Type B pancreatic cell (in vitro differentiated cells): Measurements from ENCODE around the gene DNAJB8. TPM values are rescaled to one million over a fixed set of nuclear protein-coding genes. Genes with fewer than 3 reads are reported as not detected.

Experiments
- DNase-seq: peaks from one replicate; pipeline ENCODE4 v3.0.0; 2021; ENCODE audit warnings: mixed read lengths; ENCODE audit not compliant: unreplicated experiment; ENCODE audit errors: extremely low spot score
- H3K27ac Mint-ChIP-seq: 2 replicates; pipeline ENCODE4 v1.8.0; 2021; ENCODE audit warnings: mild to moderate bottlenecking, mixed read lengths
- H3K27me3 Mint-ChIP-seq: 2 replicates; pipeline ENCODE4 v1.8.0; 2021; ENCODE audit warnings: mixed read lengths
- H3K36me3 Mint-ChIP-seq: 2 replicates; pipeline ENCODE4 v1.8.0; 2021; ENCODE audit warnings: mixed read lengths
- H3K4me1 Mint-ChIP-seq: one replicate; pipeline ENCODE4 v1.8.0; 2021; ENCODE audit warnings: mixed read lengths; ENCODE audit not compliant: unreplicated experiment
- H3K4me3 Mint-ChIP-seq: 2 replicates; pipeline ENCODE4 v1.8.0; 2021; ENCODE audit warnings: mild to moderate bottlenecking, mixed read lengths
- H3K9me3 Mint-ChIP-seq: 2 replicates; pipeline ENCODE4 v1.8.0; 2021; ENCODE audit warnings: mixed read lengths
- total RNA-seq: library from RNA; stranded (reverse); gene quantifications from 2 replicates; pipeline ENCODE4 v1.2.1, GENCODE V29; 2021; ENCODE audit warnings: low replicate concordance
- TF ChIP-seq, protein P1 (sequence below): fragments of 200-600 bp; sonication (generic); conservative IDR thresholded peaks from 2 replicates; pipeline ENCODE4 v1.5.0; 2021; ENCODE audit warnings: antibody characterized with exemption, mild to moderate bottlenecking

Gene DNAJB8
- total RNA-seq, 1 donor from 2014 or later: not detected

DNA sequence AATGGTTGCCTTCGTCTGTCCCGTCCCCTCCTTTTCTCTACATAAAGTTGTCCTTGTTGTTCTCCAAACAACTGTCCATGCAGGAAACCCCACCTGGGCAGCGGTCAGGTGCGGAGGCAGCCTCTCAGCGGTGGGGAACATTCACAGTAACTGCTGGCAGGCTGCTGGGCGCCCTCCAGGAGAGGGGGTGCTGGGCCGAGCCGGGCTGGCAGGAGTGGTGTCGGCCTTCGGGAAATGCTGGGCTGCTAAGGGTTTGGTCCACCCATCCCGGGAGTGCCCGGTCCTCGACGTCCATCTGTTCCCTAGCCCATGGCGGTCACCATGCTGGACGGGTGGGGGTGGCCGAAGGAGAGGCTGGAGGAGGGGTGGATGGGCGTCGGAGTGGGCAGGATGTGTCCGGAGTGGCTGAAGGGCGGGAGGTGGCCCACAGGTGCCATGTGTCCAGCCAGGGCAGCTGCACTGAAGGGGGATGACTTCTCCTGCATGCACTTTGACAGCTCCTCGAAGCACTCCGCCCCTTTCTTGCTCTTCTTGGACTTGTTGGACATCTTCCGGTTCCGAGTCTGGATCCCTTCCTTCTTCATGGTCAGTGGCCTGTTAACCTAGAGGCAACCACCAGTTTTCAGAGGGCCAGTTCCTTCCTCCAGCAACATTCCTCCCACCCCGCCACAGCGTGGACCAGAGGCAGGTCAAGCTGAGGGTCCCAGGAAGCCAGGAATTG, 14.2 kb upstream of the DNAJB8 start:
- Mint-ChIP-seq H3K27me3 (peaks cover 76% of the 10 kb centered on the region), H3K4me1 (peaks cover 17% of the 10 kb centered on the region), H3K36me3 (peaks cover 19% of the 10 kb centered on the region), H3K27ac (no peak overlapping the region), H3K4me3 (no peak overlapping the region), H3K9me3 (no peaks in the 10 kb centered on the region)
- DNase-seq: no peak
- TF ChIP-seq, protein P1, sequence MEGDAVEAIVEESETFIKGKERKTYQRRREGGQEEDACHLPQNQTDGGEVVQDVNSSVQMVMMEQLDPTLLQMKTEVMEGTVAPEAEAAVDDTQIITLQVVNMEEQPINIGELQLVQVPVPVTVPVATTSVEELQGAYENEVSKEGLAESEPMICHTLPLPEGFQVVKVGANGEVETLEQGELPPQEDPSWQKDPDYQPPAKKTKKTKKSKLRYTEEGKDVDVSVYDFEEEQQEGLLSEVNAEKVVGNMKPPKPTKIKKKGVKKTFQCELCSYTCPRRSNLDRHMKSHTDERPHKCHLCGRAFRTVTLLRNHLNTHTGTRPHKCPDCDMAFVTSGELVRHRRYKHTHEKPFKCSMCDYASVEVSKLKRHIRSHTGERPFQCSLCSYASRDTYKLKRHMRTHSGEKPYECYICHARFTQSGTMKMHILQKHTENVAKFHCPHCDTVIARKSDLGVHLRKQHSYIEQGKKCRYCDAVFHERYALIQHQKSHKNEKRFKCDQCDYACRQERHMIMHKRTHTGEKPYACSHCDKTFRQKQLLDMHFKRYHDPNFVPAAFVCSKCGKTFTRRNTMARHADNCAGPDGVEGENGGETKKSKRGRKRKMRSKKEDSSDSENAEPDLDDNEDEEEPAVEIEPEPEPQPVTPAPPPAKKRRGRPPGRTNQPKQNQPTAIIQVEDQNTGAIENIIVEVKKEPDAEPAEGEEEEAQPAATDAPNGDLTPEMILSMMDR: no peak

DNA sequence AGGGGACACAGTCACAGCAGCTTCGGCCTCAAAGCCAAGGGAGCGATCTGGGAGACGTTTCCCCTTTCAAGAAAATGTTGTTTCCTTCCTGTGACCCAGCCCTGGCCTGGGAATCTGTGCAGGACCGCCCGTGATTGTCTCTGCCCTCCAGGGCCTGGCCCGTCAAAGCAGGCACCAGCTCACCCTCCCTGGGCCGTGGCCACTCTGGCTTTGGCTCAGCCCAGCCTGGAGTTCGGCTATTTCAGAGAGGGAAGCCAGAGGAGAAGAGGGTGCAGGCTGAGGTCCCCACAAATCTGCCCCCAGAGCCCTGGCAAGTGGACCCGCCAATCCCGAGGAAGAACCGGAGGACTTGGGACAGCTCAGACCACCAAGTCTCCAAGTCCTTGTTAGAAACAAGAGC, 13.6 kb upstream of the DNAJB8 start:
- TF ChIP-seq, protein P1: no peak
- no peak overlapping the region for H3K27ac Mint-ChIP-seq
- H3K36me3 Mint-ChIP-seq: peaks cover 18% of the 10 kb centered on the region
- H3K4me1 Mint-ChIP-seq: peaks cover 17% of the 10 kb centered on the region
- no peak for DNase-seq
- peaks cover 70% of the 10 kb centered on the region for H3K27me3 Mint-ChIP-seq
- no peaks in the 10 kb centered on the region for H3K9me3 Mint-ChIP-seq
- H3K4me3 Mint-ChIP-seq: no peak overlapping the region

- H3K27ac Mint-ChIP-seq: no peak overlapping the region
- TF ChIP-seq, protein P1: no peak
- peaks cover 17% of the 10 kb centered on the region for H3K4me1 Mint-ChIP-seq
- no peak overlapping the region for H3K4me3 Mint-ChIP-seq
- peaks cover 69% of the 10 kb centered on the region for H3K27me3 Mint-ChIP-seq
- peaks cover 16% of the 10 kb centered on the region for H3K36me3 Mint-ChIP-seq
- no peaks in the 10 kb centered on the region for H3K9me3 Mint-ChIP-seq
- no peak for DNase-seq
These were observed 12.9 kb upstream of the DNAJB8 start for GRCh38 chr3:128479558-128480086.

GRCh38 chr3:128478576-128479506, 12.2 kb upstream of the DNAJB8 start:
- Mint-ChIP-seq H3K36me3 (peaks cover 16% of the 10 kb centered on the region), H3K4me3 (no peak overlapping the region), H3K27me3 (peaks cover 70% of the 10 kb centered on the region), H3K4me1 (peaks cover 17% of the 10 kb centered on the region), H3K9me3 (no peaks in the 10 kb centered on the region), H3K27ac (no peak overlapping the region)
- TF ChIP-seq, protein P1: no peak
- DNase-seq: no peak

GRCh38 chr3:128476659-128477058, 10.0 kb upstream of the DNAJB8 start:
- TF ChIP-seq, protein P1: no peak
- Mint-ChIP-seq H3K9me3 (no peaks in the 10 kb centered on the region), H3K4me1 (no peaks in the 10 kb centered on the region), H3K36me3 (peaks cover 11% of the 10 kb centered on the region), H3K27me3 (peaks cover 65% of the 10 kb centered on the region), H3K27ac (no peak overlapping the region), H3K4me3 (no peak overlapping the region)
- DNase-seq: no peak
